Peyer's patch (tissue), 4 donors: ENCODE data around the gene STAP2. TPM values are rescaled to one million over a fixed set of nuclear protein-coding genes. Genes with fewer than 3 reads are reported as not detected.

Experiments used
- DNase-seq, 3 donors: peaks; one replicate each; pipeline ENCODE4 v3.0.0-alpha.2; 2017 to 2019
- H3K27ac ChIP-seq, 4 donors: fragments of 200-600 bp; sonication (generic); one replicate each; pipeline ENCODE4 v1.5.1; 2016 to 2019
- H3K27me3 ChIP-seq, 2 donors: fragments of 200-600 bp; sonication (generic); one replicate each; pipeline ENCODE4 v1.5.1; 2019
- H3K36me3 ChIP-seq, 3 donors: fragments of 200-600 bp; sonication (generic); one replicate each; pipeline ENCODE4 v1.5.1; 2016 to 2019
- H3K4me1 ChIP-seq, 4 donors: fragments of 200-600 bp; sonication (generic); one replicate each; pipeline ENCODE4 v1.5.1; 2016 to 2019
- H3K4me3 ChIP-seq, 4 donors: fragments of 200-600 bp; sonication (generic); 1 replicate in 3 of 4; 2 replicates in 1 of 4; pipeline ENCODE4 v1.5.1; 2016 to 2019; ENCODE audit warnings: mild to moderate bottlenecking in 1 of 4
- H3K9me3 ChIP-seq, 4 donors: fragments of 200-600 bp; sonication (generic); one replicate each; pipeline ENCODE4 v1.5.1; 2016 to 2019; ENCODE audit warnings: mild to moderate bottlenecking in 1 of 4
- CTCF ChIP-seq, 6 experiments: fragments of 450-650 bp in 4 of 6; fragments of 200-600 bp in 2 of 6; sonication (generic) in 1 of 6; IDR thresholded peaks; one replicate each; pipeline ENCODE4 v1.5.1; 2017 to 2019; ENCODE audit warnings: antibody characterized with exemption in 6 of 6, mild to moderate bottlenecking in 3 of 6, moderate library complexity in 1 of 6
- POLR2A ChIP-seq, 2 donors: fragments of 450-650 bp; IDR thresholded peaks; one replicate each; pipeline ENCODE4 v1.5.1; 2017; ENCODE audit warnings: antibody characterized with exemption in 2 of 2, mild to moderate bottlenecking in 2 of 2, moderate library complexity in 2 of 2
- total RNA-seq, 4 donors: library from RNA; depleted of rRNA; stranded (reverse); fragments of >200 nt; gene quantifications; one replicate each; pipeline ENCODE4 v1.1.0, GENCODE V29; 2016

The STAP2 gene
- total RNA-seq, 4 donors from 2014 or later, result 90.8 to 227 (median 134) TPM

- Histone ChIP-seq H3K4me1 (peaks cover 0 to 7% (median 3%) of the 10 kb centered on the region in 4 donors), H3K27ac (peak within 1 kb of the TSS in 2 of 4 donors; percentile 33 to 42), H3K9me3 (no peaks in the 10 kb centered on the region), H3K36me3 (no peaks in the 10 kb centered on the region), H3K4me3 (peak within 1 kb of the TSS in 2 of 4 donors; percentile 3 to 11), H3K27me3 (no peaks in the 10 kb centered on the region)
- no peak for DNase-seq
- no peak for TF ChIP-seq POLR2A (IDR thresholded peaks at IDR 0.05)
- no peak for TF ChIP-seq CTCF (IDR thresholded peaks at IDR 0.05)
These were observed 36.4 kb downstream of the STAP2 start, which contains the start of gene TMIGD2 for GRCh38 chr19:4302243-4302640. TMIGD2 (minus strand) TSS chr19:4302389; CDS start chr19:4302385, 4 bp downstream.

GRCh38 chr19:4301590-4302242 is 36.9 kb downstream of the STAP2 start:
- TF ChIP-seq CTCF (IDR thresholded peaks at IDR 0.05), result no peak
- no peak for TF ChIP-seq POLR2A (IDR thresholded peaks at IDR 0.05)
- Histone ChIP-seq H3K27me3 (no peaks in the 10 kb centered on the region), H3K27ac (peak overlapping the region in 2 of 4 donors; percentile 33 to 38)

GRCh38 chr19:4300589-4300988 is 38.0 kb downstream of the STAP2 start:
- H3K27ac ChIP-seq, result no peak overlapping the region
- DNase-seq, result no peak
- no peak overlapping the region for H3K4me3 ChIP-seq
- no peaks in the 10 kb centered on the region for H3K36me3 ChIP-seq
- peaks cover 0 to 7% (median 3%) of the 10 kb centered on the region in 4 donors for H3K4me1 ChIP-seq
- H3K27me3 ChIP-seq, result no peaks in the 10 kb centered on the region
- H3K9me3 ChIP-seq, result no peaks in the 10 kb centered on the region
- TF ChIP-seq POLR2A (IDR thresholded peaks at IDR 0.05), result no peak
- TF ChIP-seq CTCF (IDR thresholded peaks at IDR 0.05), result no peak

More at GRCh38 chr19:4301590-4302242, 36.9 kb downstream of the STAP2 start:
- H3K4me1 ChIP-seq, result peaks cover 0 to 7% (median 3%) of the 10 kb centered on the region in 4 donors
- no peaks in the 10 kb centered on the region for H3K36me3 ChIP-seq
- DNase-seq, result no peak
- peak overlapping the region in 2 of 4 donors; percentile 3 to 11 for H3K4me3 ChIP-seq
- H3K9me3 ChIP-seq, result no peaks in the 10 kb centered on the region

- no peaks in the 10 kb centered on the region for H3K9me3 ChIP-seq
- DNase-seq, result no peak
These were observed 39.6 kb downstream of the STAP2 start for GRCh38 chr19:4298810-4299550.

More at GRCh38 chr19:4298810-4299550, 39.6 kb downstream of the STAP2 start:
- H3K4me3 ChIP-seq, result no peak overlapping the region
- no peak overlapping the region for H3K27ac ChIP-seq
- no peaks in the 10 kb centered on the region for H3K27me3 ChIP-seq
- TF ChIP-seq POLR2A (IDR thresholded peaks at IDR 0.05) (no peak), CTCF (IDR thresholded peaks at IDR 0.05) (no peak)
- no peaks in the 10 kb centered on the region for H3K36me3 ChIP-seq
- no peaks in the 10 kb centered on the region for H3K4me1 ChIP-seq
